CD14-positive monocyte (primary cell): ENCODE data around the gene MYADML2. TPM values are rescaled to one million over a fixed set of nuclear protein-coding genes. Genes with fewer than 3 reads are reported as not detected.

Source experiments
- DNase-seq, 3 donors: peaks; one replicate each; pipeline ENCODE4 v3.0.0-alpha.2; 2011 to 2022
- H2AFZ ChIP-seq: 2 replicates; pipeline ENCODE4 v1.6.0; 2012; ENCODE audit warnings: mild to moderate bottlenecking, low read depth, low read length, inconsistent platforms; ENCODE audit not compliant: insufficient read depth, poor library complexity, severe bottlenecking
- H3K27ac ChIP-seq, 2 donors: 1 replicate in 1 of 2; 2 replicates in 1 of 2; pipeline ENCODE4 v1.5.1; 2012 to 2013; ENCODE audit warnings: low read length in 2 of 2, control low read depth in 1 of 2, inconsistent platforms in 1 of 2, low read depth in 1 of 2, mild to moderate bottlenecking in 1 of 2
- H3K27me3 ChIP-seq, 2 donors: one replicate each; pipeline versions ENCODE4 v1.6.0 to v1.6.1; 2011 to 2013; ENCODE audit warnings: low read length in 2 of 2; ENCODE audit not compliant: control insufficient read depth in 2 of 2, insufficient read depth in 2 of 2
- H3K36me3 ChIP-seq, 2 donors: replicated peaks in 1 of 2; 1 replicate in 1 of 2; 2 replicates in 1 of 2; pipeline versions ENCODE4 v1.5.1 to v1.6.1; 2012 to 2013; ENCODE audit warnings: low read length in 2 of 2, control low read depth in 1 of 2, inconsistent platforms in 1 of 2, mild to moderate bottlenecking in 1 of 2; ENCODE audit not compliant: insufficient read depth in 2 of 2, control insufficient read depth in 1 of 2
- H3K4me1 ChIP-seq, 2 donors: 1 replicate in 1 of 2; 2 replicates in 1 of 2; pipeline versions ENCODE4 v1.5.1 to v1.6.1; 2012 to 2013; ENCODE audit warnings: low read length in 2 of 2, control low read depth in 1 of 2, inconsistent platforms in 1 of 2, mild to moderate bottlenecking in 1 of 2, moderate library complexity in 1 of 2; ENCODE audit not compliant: insufficient read depth in 2 of 2, control insufficient read depth in 1 of 2
- H3K4me2 ChIP-seq: replicated peaks from 2 replicates; pipeline ENCODE3; 2012; ENCODE audit warnings: low read length, moderate library complexity, mild to moderate bottlenecking; ENCODE audit not compliant: poor library complexity, severe bottlenecking; ENCODE audit errors: extremely low read depth
- H3K4me3 ChIP-seq, 3 experiments: fragments of 200-600 bp in 1 of 3; sonication (generic) in 1 of 3; replicated peaks in 1 of 3; 1 replicate in 2 of 3; 2 replicates in 1 of 3; pipeline ENCODE4 v1.5.1; 2011 to 2013; ENCODE audit warnings: low read length in 3 of 3, mild to moderate bottlenecking in 3 of 3, control low read depth in 2 of 3, low read depth in 2 of 3, inconsistent platforms in 1 of 3, moderate library complexity in 1 of 3
- H3K79me2 ChIP-seq: 2 replicates; pipeline ENCODE4 v1.6.0; 2012; ENCODE audit warnings: mild to moderate bottlenecking, control low read depth, inconsistent platforms, low read length, moderate library complexity; ENCODE audit not compliant: insufficient read depth
- H3K9ac ChIP-seq: 2 replicates; pipeline ENCODE4 v1.6.0; 2017; ENCODE audit warnings: low read length, mild to moderate bottlenecking; ENCODE audit not compliant: insufficient read depth, poor library complexity, severe bottlenecking
- H3K9me3 ChIP-seq, 2 donors: replicated peaks in 1 of 2; 1 replicate in 1 of 2; 2 replicates in 1 of 2; pipeline versions ENCODE4 v1.5.1 to v1.6.1; 2012 to 2013; ENCODE audit warnings: low read length in 2 of 2, control low read depth in 1 of 2; ENCODE audit not compliant: control insufficient read depth in 1 of 2, insufficient read depth in 1 of 2
- H4K20me1 ChIP-seq: 2 replicates; pipeline ENCODE4 v1.6.0; 2012; ENCODE audit warnings: mild to moderate bottlenecking, low read length, control low read depth, moderate library complexity; ENCODE audit not compliant: insufficient read depth
- H3K27ac Mint-ChIP-seq, 7 donors: one replicate each; pipeline ENCODE4 v1.8.0; 2020; ENCODE audit warnings: mild to moderate bottlenecking in 7 of 7, mixed read lengths in 7 of 7, moderate library complexity in 6 of 7, inconsistent platforms in 2 of 7
- H3K27me3 Mint-ChIP-seq, 3 donors: one replicate each; pipeline ENCODE4 v1.8.0; 2021 to 2022; ENCODE audit warnings: low read depth in 3 of 3, mild to moderate bottlenecking in 3 of 3, mixed read lengths in 3 of 3, moderate library complexity in 3 of 3, inconsistent platforms in 1 of 3
- H3K36me3 Mint-ChIP-seq, 2 donors: one replicate each; pipeline ENCODE4 v1.8.0; 2020; ENCODE audit warnings: mixed read lengths in 2 of 2, inconsistent platforms in 1 of 2, mild to moderate bottlenecking in 1 of 2
- H3K4me1 Mint-ChIP-seq: one replicate; pipeline ENCODE4 v1.8.0; 2020; ENCODE audit warnings: mild to moderate bottlenecking, mixed read lengths
- H3K4me3 Mint-ChIP-seq, 2 donors: one replicate each; pipeline ENCODE4 v1.8.0; 2020; ENCODE audit warnings: mild to moderate bottlenecking in 2 of 2, mixed read lengths in 2 of 2, moderate library complexity in 1 of 2
- H3K9me3 Mint-ChIP-seq, 7 donors: one replicate each; pipeline ENCODE4 v1.8.0; 2020 to 2022; ENCODE audit warnings: mixed read lengths in 7 of 7, mild to moderate bottlenecking in 6 of 7, moderate library complexity in 6 of 7, inconsistent platforms in 2 of 7
- WGBS: methylation state at CpG from one replicate; pipeline ENCODE4 v1.1.5; 2013; ENCODE audit warnings: missing lambda C conversion rate; ENCODE audit not compliant: insufficient coverage; 5-methylcytosine and 5-hydroxymethylcytosine counted together
- intact Hi-C, 2 donors: fragments of 100-400 bp; cut with micrococcal nuclease; formaldehyde crosslinking; loops; one replicate each; pipeline versions ENCODE4 v1.15.0 to v1.15.1; 2023
- polyA plus RNA-seq, 3 donors: library from polyadenylated mRNA; depleted of rRNA in 1 of 3; unstranded in 2 of 3; stranded (reverse) in 1 of 3; fragments of 300-500 nt in 2 of 3; fragments of >200 nt in 1 of 3; fragmentation: Illumina TruSeq in 2 of 3; gene quantifications; 1 replicate in 2 of 3; 2 replicates in 1 of 3; pipeline ENCODE4 v1.2.3, GENCODE V29; 2012 to 2021
- TF ChIP-seq, protein P1 (sequence below): fragments of 200-600 bp; IDR thresholded peaks from one replicate; pipeline ENCODE4 v1.8.0; 2022; ENCODE audit warnings: antibody characterized with exemption, mild to moderate bottlenecking

The MYADML2 gene
- polyA plus RNA-seq, 3 donors = not detected

DNA sequence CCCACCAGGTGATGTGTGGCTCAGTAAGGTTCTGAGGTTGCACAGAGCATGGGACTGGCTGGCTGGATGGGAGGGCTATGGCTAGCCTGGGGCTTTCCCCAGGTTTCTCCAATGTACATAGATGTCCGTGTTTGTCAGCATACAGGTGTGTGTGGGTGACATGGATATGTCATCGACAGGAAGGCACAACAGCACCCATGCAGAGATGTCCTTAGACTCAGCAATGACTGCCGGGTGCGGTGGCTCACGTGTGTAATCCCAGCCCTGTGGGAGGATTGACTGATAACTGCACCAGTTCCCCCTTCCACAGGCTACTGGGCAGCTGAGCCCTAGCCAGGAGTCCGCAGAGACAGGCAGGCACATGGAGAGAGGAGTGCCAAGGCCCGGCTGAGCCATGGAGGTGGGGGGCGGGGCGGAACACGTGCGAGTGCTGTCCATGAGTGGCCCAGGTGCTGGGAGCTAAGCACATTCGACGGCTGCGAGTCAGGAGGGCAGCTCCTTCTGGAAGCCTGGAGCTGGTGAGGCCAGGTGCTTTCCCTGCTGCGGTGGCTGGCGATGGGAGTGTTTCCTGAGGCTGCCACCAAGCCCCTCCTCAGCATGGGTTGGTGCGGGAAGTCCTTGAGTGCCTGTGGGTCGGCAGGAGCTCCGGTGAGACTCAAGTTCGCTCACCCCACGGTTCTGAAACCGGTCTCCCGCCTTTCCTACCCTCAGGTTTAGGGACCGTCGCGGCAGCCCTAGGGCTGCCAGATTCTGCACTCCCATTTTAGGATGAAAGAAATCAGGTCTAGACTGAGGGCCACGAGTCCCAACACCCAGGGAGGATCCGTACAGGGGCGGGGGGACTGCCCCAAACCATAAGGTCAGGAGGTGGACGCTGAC is 29.5 kb upstream of the MYADML2 start:
- H2AFZ ChIP-seq = peak overlapping the region; percentile 94
- Mint-ChIP-seq H3K27ac (peak overlapping the region; percentile 87 to 97 (median 91)), H3K4me1 (peaks cover 34% of the 10 kb centered on the region), H3K27me3 (peaks cover 5 to 7% (median 6%) of the 10 kb centered on the region in 3 donors), H3K9me3 (peaks cover 0 to 16% (median 11%) of the 10 kb centered on the region in 7 donors), H3K4me3 (peak overlapping the region; percentile 95 to 98), H3K36me3 (peaks cover 9 to 24% of the 10 kb centered on the region in 2 donors)
- peaks cover 3 to 9% of the 10 kb centered on the region in 2 donors for H3K36me3 ChIP-seq
- DNase-seq = peak in 1 of 3 donors; percentile 30
- H3K9me3 ChIP-seq = peaks cover 6 to 9% of the 10 kb centered on the region in 2 donors
- peaks cover 20 to 24% of the 10 kb centered on the region in 2 donors for H3K4me1 ChIP-seq
- H3K27me3 ChIP-seq = no peaks in the 10 kb centered on the region
- H4K20me1 ChIP-seq = no peaks in the 10 kb centered on the region
- peak overlapping the region; percentile 93 for H3K9ac ChIP-seq
- peak overlapping the region; percentile 55 to 80 (median 75) for H3K4me3 ChIP-seq
- H3K79me2 ChIP-seq = peaks cover 12% of the 10 kb centered on the region
- H3K4me2 ChIP-seq = peak overlapping the region; percentile 92
- H3K27ac ChIP-seq = peak overlapping the region; percentile 6 to 90
- intact Hi-C loops = loop anchor here (1.0 to 5.0 kb wide), 3 partner anchors 46 to 49 kb away; partner anchors contain the start of genes LRRC45 (in 2 of the 2), CENPX (in 1 of the 2) and MAFG (in 1 of the 2)
- TF ChIP-seq, protein P1, sequence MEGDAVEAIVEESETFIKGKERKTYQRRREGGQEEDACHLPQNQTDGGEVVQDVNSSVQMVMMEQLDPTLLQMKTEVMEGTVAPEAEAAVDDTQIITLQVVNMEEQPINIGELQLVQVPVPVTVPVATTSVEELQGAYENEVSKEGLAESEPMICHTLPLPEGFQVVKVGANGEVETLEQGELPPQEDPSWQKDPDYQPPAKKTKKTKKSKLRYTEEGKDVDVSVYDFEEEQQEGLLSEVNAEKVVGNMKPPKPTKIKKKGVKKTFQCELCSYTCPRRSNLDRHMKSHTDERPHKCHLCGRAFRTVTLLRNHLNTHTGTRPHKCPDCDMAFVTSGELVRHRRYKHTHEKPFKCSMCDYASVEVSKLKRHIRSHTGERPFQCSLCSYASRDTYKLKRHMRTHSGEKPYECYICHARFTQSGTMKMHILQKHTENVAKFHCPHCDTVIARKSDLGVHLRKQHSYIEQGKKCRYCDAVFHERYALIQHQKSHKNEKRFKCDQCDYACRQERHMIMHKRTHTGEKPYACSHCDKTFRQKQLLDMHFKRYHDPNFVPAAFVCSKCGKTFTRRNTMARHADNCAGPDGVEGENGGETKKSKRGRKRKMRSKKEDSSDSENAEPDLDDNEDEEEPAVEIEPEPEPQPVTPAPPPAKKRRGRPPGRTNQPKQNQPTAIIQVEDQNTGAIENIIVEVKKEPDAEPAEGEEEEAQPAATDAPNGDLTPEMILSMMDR = no peak
- 20% methylated on average over 20 of the region's 30 CpGs for WGBS

- no peaks in the 10 kb centered on the region for H3K36me3 Mint-ChIP-seq
- Histone ChIP-seq H3K79me2 (peaks cover 3% of the 10 kb centered on the region), H3K9ac (no peak overlapping the region), H3K27me3 (no peaks in the 10 kb centered on the region), H3K9me3 (peaks cover 6 to 9% of the 10 kb centered on the region in 2 donors), H3K27ac (no peak overlapping the region), H3K36me3 (no peaks in the 10 kb centered on the region), H3K4me2 (no peak overlapping the region), H3K4me1 (peaks cover 17 to 22% of the 10 kb centered on the region in 2 donors), H4K20me1 (no peaks in the 10 kb centered on the region), H3K4me3 (no peak overlapping the region), H2AFZ (no peak overlapping the region)
- intact Hi-C loops = no loop called here
- H3K4me3 Mint-ChIP-seq = no peak overlapping the region
- TF ChIP-seq, protein P1 = no peak
- no peak for DNase-seq
- H3K27me3 Mint-ChIP-seq = peaks cover 5 to 8% (median 7%) of the 10 kb centered on the region in 3 donors
- H3K4me1 Mint-ChIP-seq = peaks cover 20% of the 10 kb centered on the region
- no peak overlapping the region for H3K27ac Mint-ChIP-seq
- H3K9me3 Mint-ChIP-seq = peaks cover 0 to 16% (median 11%) of the 10 kb centered on the region in 7 donors
These were observed 26.4 kb upstream of the MYADML2 start for GRCh38 chr17:81973432-81973831.
